Measurements from ENCODE around the gene SBNO2. TPM values are rescaled to one million over a fixed set of nuclear protein-coding genes. Genes with fewer than 3 reads are reported as not detected.

The SBNO2 gene
- total RNA-seq, 1 donor from 2014 or later: 20.9 TPM

DNA sequence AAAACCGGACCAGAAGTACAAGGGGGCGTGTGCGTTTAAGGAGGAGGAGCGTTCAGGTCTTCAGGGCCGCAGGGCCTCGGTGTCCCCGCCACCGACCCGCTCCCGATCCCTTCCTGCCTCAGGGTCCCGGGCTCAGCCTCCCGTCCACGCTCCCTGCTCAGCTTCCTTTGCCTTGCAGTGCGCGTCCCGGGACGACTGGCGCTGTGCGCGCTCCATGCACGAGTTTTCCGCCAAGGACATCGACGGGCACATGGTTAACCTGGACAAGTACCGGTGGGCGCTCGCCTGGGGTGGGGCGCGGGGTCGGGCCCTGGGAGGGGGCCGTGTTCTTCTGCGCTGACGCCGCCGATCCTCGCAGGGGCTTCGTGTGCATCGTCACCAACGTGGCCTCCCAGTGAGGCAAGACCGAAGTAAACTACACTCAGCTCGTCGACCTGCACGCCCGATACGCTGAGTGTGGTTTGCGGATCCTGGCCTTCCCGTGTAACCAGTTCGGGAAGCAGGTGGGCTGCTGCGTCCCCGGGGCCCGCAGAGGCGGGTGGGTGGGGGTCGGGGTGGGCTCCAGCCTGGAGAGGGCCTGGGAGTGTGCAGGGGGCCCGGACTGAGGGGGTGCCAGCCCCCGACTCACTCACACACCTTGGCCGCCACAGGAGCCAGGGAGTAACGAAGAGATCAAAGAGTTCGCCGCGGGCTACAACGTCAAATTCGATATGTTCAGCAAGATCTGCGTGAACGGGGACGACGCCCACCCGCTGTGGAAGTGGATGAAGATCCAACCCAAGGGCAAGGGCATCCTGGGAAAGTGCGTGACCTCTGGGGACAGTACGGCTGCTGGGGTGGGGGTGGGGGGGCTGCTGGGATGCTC lies 68.8 kb downstream of the SBNO2 start:
- peak; percentile 59 for DNase-seq

- peak; percentile 82 for DNase-seq
Measured at GRCh38 chr19:1104311-1105007, 69.6 kb downstream of the SBNO2 start.

DNA sequence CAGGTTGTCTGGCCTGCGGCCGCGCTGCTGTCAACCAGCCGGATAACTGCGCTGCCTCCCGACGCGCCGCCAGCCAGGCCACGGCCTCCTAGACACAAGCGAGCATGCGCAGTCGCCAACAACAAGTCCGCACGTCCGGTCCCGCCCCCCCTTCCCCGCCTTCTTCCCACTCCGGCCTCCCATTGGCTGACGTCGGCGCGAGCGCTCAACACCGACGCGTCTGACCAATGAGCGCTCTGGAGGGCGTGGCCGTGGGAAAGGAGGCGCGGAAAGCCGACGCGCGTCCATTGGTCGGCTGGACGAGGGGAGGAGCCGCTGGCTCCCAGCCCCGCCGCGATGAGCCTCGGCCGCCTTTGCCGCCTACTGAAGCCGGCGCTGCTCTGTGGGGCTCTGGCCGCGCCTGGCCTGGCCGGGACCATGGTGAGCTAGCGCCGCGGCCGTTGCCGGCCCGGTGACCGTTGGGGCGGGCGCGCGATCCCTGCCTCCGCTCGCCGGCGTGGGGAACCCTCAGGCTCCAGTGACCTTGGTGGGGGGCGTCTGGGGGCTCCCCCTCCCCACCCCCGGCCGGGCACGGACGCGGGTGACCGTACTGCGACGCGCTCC lies 70.3 kb downstream of the SBNO2 start, which contains the start of gene GPX4:
TSS of gene GPX4 (plus strand) at position 287 of the 603 bp plus-strand sequence. CDS start at position 337, 50 bp downstream.
- peak; percentile 100 for DNase-seq

DNA sequence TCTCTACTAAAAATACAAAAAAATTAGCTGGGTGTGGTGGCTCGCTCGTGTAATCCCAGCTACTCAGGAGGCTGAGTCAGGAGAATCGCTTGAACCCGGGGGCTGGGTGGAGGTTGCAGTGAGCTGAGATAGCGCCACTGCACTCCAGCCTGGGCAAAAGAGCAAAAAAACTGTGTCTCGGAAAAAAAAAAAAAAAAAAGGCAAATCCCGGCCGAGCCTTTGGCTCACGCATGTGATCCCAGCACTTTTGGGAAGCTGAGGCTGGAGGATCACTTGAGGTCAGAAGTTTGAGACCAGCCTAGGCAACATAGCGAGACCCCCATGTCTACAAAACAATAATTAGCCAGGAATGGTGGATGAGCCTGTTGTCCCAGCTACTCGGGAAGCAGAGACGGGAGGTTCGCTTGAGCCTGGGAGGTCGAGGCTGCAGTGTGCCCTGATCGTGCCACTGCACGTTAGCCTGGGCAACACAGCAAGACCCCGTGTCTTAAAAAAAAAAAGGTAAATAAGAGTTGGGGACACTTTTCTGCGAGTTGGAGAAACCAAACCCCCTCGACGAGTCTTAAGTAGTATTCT lies 70.8 kb downstream of the SBNO2 start:
- DNase-seq: no peak

DNA sequence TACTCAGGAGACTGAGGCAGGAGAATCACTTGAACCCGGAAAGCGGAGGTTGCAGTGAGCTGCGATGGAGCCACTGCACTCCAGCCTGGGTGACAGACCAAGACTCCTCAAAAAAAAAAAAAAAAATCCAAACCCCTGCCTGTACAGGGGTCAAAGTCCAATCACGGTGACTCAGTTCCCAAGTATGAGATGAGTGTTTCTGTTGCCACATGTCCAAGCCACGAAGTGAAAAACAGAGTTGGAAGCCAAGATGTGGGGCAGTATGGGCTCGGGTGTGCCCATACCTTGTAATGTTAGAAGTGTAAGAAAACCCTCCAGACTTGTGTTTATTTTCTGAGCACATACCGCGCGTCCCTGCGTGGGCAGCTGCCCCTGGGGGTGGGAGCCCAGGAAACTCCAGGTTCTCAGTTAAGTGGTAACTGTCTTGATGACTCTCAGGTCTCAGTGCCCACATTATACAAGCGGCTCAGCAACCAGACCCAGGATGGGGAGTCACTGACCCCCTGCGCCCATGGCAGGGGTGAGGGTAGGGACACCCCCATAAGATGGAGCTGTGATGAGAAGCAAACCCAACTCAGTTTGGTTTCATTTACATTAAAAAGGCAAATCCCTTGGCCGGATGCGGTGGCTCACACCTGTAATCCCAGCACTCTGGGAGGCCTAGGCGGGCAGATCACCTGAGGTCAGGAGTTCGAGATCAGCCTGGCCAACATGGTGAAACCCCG lies 71.5 kb downstream of the SBNO2 start:
- DNase-seq: no peak

DNA sequence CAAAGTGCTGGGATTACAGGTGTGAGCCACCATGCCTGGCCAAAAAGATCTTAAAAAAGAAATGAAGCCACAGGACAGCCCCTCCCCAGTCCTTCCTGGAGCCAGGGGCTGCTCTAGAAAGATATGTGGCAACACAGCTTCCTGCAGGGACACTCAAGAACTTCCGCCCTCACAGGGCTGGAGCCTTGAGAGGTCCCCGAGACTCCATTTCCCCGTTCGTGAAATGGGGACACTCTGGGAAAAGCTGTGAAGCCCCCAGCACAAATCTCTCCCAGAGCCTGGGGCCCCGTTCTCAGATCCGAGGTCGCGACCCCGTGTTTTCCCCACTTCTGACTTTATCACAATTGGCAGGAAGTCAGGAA lies 72.8 kb downstream of the SBNO2 start:
- DNase-seq: peak; percentile 16

DNA sequence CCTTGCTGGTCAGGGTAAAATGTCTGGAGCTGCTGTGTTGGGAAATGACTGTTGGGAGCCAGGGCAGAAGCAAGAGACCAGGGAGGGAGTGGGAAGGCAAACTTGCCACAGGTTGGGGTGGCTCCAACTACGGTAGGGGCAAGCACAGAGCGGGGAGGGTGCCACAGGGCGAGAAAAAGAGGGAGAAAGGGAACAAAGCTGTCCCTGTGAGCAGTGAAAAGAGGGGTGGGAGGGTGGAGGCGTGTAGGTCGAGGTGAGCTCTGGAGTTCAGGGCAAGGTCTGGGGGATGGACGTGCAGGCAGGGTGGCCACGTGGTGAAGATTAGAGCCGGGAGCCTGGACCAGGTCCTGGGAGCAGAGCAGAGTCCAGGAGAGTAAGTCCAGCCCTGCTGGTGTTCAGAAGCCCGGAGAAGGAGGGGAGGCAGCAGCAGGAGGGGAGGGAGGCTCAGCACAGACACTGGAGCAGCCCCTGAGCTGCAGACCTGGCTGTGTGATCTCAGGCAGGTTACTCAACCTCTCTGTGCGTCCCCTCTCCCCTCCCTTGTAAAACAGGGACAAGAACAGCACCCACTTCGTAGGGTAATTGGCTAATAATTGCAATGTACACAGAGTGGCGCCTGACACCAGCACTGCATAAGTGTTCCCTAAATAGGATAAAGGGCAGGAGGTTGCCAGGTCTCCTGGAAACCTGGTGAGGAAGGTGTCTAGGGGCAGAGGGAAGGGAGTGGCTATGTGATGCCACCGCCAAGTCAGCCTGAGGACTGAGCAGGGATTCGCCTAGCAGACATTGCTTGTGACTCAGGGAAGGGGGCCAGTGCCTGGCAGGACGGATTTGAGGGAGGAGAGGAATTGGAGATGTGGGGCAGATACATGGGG lies 75.7 kb downstream of the SBNO2 start:
- DNase-seq: no peak

DNA sequence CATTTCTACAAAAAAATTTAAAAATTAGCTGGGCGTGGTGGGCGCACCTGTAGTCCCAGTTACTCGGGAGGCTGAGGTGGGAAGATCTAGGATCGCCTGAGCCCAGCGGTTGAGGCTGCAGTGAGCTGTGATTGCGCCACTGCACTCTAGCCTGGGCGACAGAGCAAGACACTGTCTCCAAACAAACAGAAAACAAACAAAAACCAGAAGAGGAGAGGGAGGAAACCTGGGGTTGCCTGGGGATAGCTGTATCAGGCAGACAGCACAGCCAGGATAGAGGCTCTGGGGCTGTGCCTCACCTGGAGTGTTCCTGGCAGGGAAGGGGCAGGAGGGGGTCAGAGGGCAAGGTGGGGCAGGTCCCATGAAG lies 76.3 kb downstream of the SBNO2 start:
- DNase-seq: no peak

GRCh38 chr19:1094978-1095701 lies 78.9 kb downstream of the SBNO2 start, which contains the start of gene POLR2E:
POLR2E (minus strand) TSS chr19:1095375; CDS start chr19:1095315, 60 bp downstream.
- DNase-seq: peak; percentile 99

DNA sequence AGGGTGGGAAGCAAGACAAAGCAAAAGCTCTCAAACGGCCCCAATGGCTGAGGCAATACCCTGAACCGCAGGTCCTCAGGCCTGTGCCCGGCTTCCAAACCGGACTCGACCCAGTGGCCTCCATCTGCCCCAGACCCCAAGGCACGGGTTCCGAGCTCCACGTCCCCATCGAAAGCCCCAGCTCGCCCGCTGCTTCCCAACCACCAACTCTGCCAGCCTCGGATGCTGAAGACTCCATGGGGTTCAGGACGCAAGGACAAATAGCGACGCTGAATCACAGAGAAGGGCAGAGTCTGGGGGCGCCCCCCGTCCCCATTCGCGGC lies 79.5 kb downstream of the SBNO2 start:
- DNase-seq: no peak

GRCh38 chr19:1093811-1094553 lies 80.1 kb downstream of the SBNO2 start:
- no peak for DNase-seq

DNA sequence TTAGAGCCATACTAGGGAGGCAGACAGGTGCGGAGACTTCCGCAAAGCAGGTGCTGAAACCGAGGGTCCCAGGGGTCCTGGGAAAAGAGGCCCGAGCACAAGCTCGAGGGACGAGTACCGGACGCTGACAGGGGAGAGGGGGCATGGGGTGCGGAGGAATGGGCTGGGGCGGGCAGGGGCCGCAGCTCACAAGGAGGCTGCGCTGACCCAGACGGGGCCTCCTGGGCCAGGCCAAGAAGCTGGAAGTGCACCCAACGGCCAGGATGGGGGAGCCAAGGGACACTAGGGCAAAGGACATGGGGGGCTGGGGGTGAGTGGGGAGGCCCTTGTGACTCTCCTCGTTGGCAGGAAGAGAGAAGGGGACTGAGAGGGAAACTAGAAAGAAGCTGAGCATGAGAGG lies 80.7 kb downstream of the SBNO2 start:
- no peak for DNase-seq

DNA sequence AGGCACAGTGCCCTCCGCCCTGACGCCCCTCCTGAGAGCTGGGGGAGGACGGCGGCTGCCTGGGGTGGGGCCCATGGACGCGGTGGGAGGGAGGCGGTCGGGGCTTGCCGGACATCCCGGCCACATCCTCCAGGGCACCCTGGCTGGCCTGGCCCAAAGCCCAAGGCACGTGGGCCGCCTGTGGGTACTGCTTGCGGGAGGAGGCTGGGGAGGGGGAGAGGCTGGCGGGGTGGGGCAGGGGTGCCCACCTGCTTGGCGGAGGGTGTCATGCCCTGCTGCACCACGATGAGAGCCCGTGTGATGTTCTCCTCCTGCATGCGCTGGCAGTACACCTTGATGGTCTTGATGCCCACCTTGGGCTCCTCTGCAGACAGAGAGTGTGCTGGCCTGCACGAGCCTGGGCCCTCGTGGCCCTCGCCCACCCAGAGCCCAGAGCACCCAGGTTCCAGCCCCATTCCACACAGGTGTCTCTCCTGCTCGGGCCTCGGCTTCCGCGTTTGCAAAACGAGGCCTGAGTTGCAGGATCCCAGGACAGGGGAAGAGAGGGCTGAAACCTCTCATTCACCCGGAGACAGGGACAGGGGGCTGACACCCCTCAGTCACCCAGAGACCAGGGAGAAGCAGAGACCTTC lies 82.4 kb downstream of the SBNO2 start:
- DNase-seq: no peak

GRCh38 chr19:1090731-1091543 lies 83.1 kb downstream of the SBNO2 start:
- DNase-seq: no peak

- no peak for DNase-seq
Measured at GRCh38 chr19:1089891-1090290, 84.2 kb downstream of the SBNO2 start.

- DNase-seq: no peak
Measured at GRCh38 chr19:1089126-1089771, 84.8 kb downstream of the SBNO2 start.

- no peak for DNase-seq
Measured at GRCh38 chr19:1088416-1089010, 85.6 kb downstream of the SBNO2 start.
